ENCODE results near the gene MBP. TPM values are rescaled to one million over a fixed set of nuclear protein-coding genes. Genes with fewer than 3 reads are reported as not detected.

Gene MBP
- total and polyA plus RNA-seq, 2 donors from 2014 or later, result 15.1 to 61.2 TPM

DNA sequence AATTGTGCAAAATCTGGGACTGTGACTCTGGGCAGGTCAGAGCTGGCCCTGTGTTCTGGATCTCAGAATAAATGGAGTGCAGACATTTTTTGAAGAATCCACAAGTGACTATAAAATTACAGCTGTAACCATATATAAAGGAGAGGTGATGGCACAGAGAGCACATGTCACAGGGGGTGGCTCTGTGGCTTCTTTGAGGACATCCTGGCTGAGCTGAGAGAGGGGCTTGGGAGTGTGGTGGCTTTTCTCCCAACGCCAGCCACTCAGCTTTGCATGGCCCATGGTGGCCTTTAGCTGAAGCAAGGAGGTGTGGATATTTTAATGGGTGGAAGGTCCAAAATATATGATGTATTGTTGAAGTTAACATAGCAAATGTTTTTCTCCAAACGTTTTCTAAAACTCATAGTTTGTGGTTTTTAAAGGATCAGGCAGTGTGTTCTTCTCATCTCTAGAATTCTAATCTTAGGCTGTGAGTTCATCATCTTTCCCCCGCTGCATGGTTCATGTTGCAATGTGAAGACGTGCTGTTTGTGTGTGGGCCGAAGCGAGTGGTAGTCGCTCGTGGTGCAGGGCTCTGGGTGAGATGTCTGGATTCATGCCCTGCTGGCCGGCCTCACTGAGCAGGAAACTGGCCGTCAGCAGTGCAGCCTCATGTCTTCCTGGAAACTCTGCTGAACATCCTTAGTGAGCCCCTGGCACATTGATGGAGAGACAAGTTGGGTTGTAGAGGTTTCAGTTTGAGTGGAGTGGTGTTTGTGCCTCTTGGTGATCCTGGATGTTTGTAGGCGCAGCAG is 200.4 kb downstream of the MBP start:
- Histone ChIP-seq H3K4me3 (ENCODE audit: low read length in 3 of 3) (no peak overlapping the region), H3K4me1 (ENCODE audit: control insufficient read depth in 2 of 3, insufficient read depth in 2 of 3, low read depth in 1 of 3, low read length in 3 of 3) (no peaks in the 10 kb centered on the region), H3K36me3 (ENCODE audit: control insufficient read depth in 2 of 3, insufficient read depth in 3 of 3, low read length in 3 of 3) (peaks cover 0 to 17% (median 9%) of the 10 kb centered on the region in 3 donors), H3K9ac (ENCODE audit: low read length in 3 of 3) (no peak overlapping the region), H3K27me3 (ENCODE audit: control insufficient read depth, insufficient read depth, low read length) (no peaks in the 10 kb centered on the region), H3K9me3 (ENCODE audit: control insufficient read depth in 2 of 3, insufficient read depth in 1 of 3, low read length in 3 of 3) (no peaks in the 10 kb centered on the region), H3K27ac (ENCODE audit: low read depth in 2 of 2, low read length in 2 of 2) (no peak overlapping the region)
- FAIRE-seq (no peak), DNase-seq (no peak)
- intact Hi-C loops (cut with DNase I), result no loop called here
- TF ChIP-seq, protein P1, sequence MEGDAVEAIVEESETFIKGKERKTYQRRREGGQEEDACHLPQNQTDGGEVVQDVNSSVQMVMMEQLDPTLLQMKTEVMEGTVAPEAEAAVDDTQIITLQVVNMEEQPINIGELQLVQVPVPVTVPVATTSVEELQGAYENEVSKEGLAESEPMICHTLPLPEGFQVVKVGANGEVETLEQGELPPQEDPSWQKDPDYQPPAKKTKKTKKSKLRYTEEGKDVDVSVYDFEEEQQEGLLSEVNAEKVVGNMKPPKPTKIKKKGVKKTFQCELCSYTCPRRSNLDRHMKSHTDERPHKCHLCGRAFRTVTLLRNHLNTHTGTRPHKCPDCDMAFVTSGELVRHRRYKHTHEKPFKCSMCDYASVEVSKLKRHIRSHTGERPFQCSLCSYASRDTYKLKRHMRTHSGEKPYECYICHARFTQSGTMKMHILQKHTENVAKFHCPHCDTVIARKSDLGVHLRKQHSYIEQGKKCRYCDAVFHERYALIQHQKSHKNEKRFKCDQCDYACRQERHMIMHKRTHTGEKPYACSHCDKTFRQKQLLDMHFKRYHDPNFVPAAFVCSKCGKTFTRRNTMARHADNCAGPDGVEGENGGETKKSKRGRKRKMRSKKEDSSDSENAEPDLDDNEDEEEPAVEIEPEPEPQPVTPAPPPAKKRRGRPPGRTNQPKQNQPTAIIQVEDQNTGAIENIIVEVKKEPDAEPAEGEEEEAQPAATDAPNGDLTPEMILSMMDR (IDR thresholded peaks at IDR 0.05; ENCODE audit: borderline replicate concordance, extremely low read depth, insufficient read depth), result no peak

DNA sequence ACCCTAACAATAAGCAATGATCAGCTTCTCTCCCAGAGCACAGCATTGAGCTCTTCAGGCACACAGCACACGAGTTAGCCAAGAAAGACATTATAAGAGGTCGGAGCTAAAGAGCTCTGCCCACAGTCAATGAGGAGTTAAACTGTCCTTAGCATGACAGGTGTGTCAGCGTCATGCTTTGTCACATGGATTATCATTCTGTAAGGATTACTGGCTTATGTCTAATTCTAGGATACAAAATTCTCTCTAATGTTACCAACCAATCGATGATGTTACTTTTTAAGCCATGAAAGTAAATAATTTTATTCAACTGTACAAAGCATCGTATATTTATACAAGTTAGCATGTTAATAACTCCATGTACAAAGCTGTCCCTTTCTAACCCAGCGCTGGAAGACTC is 201.4 kb downstream of the MBP start:
- Histone ChIP-seq H3K9ac (ENCODE audit: low read length in 3 of 3) (no peak overlapping the region), H3K4me1 (ENCODE audit: control insufficient read depth in 2 of 3, insufficient read depth in 2 of 3, low read depth in 1 of 3, low read length in 3 of 3) (no peaks in the 10 kb centered on the region), H3K36me3 (ENCODE audit: control insufficient read depth in 2 of 3, insufficient read depth in 3 of 3, low read length in 3 of 3) (peaks cover 3 to 24% (median 6%) of the 10 kb centered on the region in 3 donors), H3K4me3 (ENCODE audit: low read length in 3 of 3) (no peak overlapping the region), H3K27ac (ENCODE audit: low read depth in 2 of 2, low read length in 2 of 2) (no peak overlapping the region), H3K27me3 (ENCODE audit: control insufficient read depth, insufficient read depth, low read length) (no peaks in the 10 kb centered on the region), H3K9me3 (ENCODE audit: control insufficient read depth in 2 of 3, insufficient read depth in 1 of 3, low read length in 3 of 3) (no peaks in the 10 kb centered on the region)
- no peak for FAIRE-seq
- DNase-seq, result no peak
- intact Hi-C loops (cut with DNase I), result no loop called here
- TF ChIP-seq, protein P1 (IDR thresholded peaks at IDR 0.05; ENCODE audit: borderline replicate concordance, extremely low read depth, insufficient read depth), result no peak

Other genes starting within 250 kb of the MBP start
- gene GALR1, start 117.1 kb upstream of the MBP start, total RNA-seq, result 0.06 TPM
- gene GALR1, start 117.1 kb upstream of the MBP start, polyA plus RNA-seq (ENCODE audit: insufficient read depth, low read depth, low replicate concordance), result not detected